HG03097 (cell line): Measurements from ENCODE around the gene PTPRN2.

Experiments
- ATAC-seq: cut with Tn5 transposase; IDR thresholded peaks from one replicate; pipeline ENCODE4 v1.9.1; 2021; ENCODE audit not compliant: unreplicated experiment, low FRiP score

PTPRN2 gene

GRCh38 chr7:157966490-157966889 is 621.1 kb downstream of the PTPRN2 start:
- no peak for ATAC-seq

GRCh38 chr7:157964521-157964920 is 623.1 kb downstream of the PTPRN2 start:
- no peak for ATAC-seq

- ATAC-seq = no peak
Measured at GRCh38 chr7:157964016-157964415, 623.6 kb downstream of the PTPRN2 start.

- ATAC-seq = no peak
Measured at GRCh38 chr7:157963526-157963925, 624.1 kb downstream of the PTPRN2 start.

GRCh38 chr7:157962458-157963306 is 624.9 kb downstream of the PTPRN2 start:
- no peak for ATAC-seq

GRCh38 chr7:157961731-157962457 is 625.7 kb downstream of the PTPRN2 start:
- ATAC-seq = no peak

- no peak for ATAC-seq
Measured at GRCh38 chr7:157955348-157955999, 632.1 kb downstream of the PTPRN2 start.

- ATAC-seq = no peak
Measured at GRCh38 chr7:157954901-157955300, 632.7 kb downstream of the PTPRN2 start.

GRCh38 chr7:157952841-157953645 is 634.6 kb downstream of the PTPRN2 start:
- ATAC-seq = no peak

GRCh38 chr7:157952050-157952667 is 635.5 kb downstream of the PTPRN2 start:
- no peak for ATAC-seq

GRCh38 chr7:157951300-157952049 is 636.1 kb downstream of the PTPRN2 start:
- ATAC-seq = no peak

- no peak for ATAC-seq
Measured at GRCh38 chr7:157949711-157950110, 637.9 kb downstream of the PTPRN2 start.

- ATAC-seq = no peak
Measured at GRCh38 chr7:157947504-157947903, 640.1 kb downstream of the PTPRN2 start.

- no peak for ATAC-seq
Measured at GRCh38 chr7:157946398-157947060, 641.1 kb downstream of the PTPRN2 start.

GRCh38 chr7:157945401-157945800 is 642.2 kb downstream of the PTPRN2 start:
- no peak for ATAC-seq

- ATAC-seq = no peak
Measured at GRCh38 chr7:157944734-157945291, 642.8 kb downstream of the PTPRN2 start.

- no peak for ATAC-seq
Measured at GRCh38 chr7:157944051-157944450, 643.6 kb downstream of the PTPRN2 start.

GRCh38 chr7:157943561-157943960 is 644.1 kb downstream of the PTPRN2 start:
- ATAC-seq = no peak

GRCh38 chr7:157941210-157941609 is 646.4 kb downstream of the PTPRN2 start:
- no peak for ATAC-seq
